BJ (cell line): Measurements from ENCODE around the gene C19orf18. TPM values are rescaled to one million over a fixed set of nuclear protein-coding genes. Genes with fewer than 3 reads are reported as not detected.

Experiments
- CTCF ChIA-PET: fragments of 350-600 bp; formaldehyde crosslinking; extraction: SDS; loops from one replicate; lab custom pipeline; 2021; ENCODE audit warnings: antibody characterized with exemption, inconsistent platforms; lab: Yijun Ruan, JAX
- POLR2A ChIA-PET: fragments of 300-600 bp; sonication (Branson Sonifier 250); formaldehyde crosslinking; extraction: SDS; loops from one replicate; lab custom pipeline; 2021; ENCODE audit warnings: antibody characterized with exemption; lab: Charles Lee
- DNase-seq: peaks from one replicate; pipeline ENCODE4 v3.0.0-alpha.2; 2011; ENCODE audit warnings: low read depth
- H3K27me3 ChIP-seq: 2 replicates; pipeline ENCODE4 v1.6.0; 2011; ENCODE audit warnings: low read length; ENCODE audit not compliant: control insufficient read depth, insufficient read depth
- H3K36me3 ChIP-seq: 2 replicates; pipeline ENCODE4 v1.5.1; 2011; ENCODE audit warnings: low read length; ENCODE audit not compliant: control insufficient read depth, insufficient read depth
- H3K4me3 ChIP-seq: 2 replicates; pipeline ENCODE4 v1.5.1; 2011; ENCODE audit warnings: low read depth, mild to moderate bottlenecking, control low read depth, low read length
- polyA plus RNA-seq: library from polyadenylated mRNA; depleted of rRNA; stranded (reverse); fragments of >200 nt; gene quantifications from 2 replicates; pipeline ENCODE4 v1.2.3, GENCODE V29; 2011
- TF ChIP-seq, protein P1 (sequence below): IDR thresholded peaks from 2 replicates; pipeline ENCODE4 v1.5.1; 2011; ENCODE audit warnings: low read depth, mild to moderate bottlenecking, control low read depth, inconsistent platforms, low read length, moderate library complexity; ENCODE audit not compliant: insufficient read depth

Gene C19orf18
- polyA plus RNA-seq, 1 experiment, result not detected

DNA sequence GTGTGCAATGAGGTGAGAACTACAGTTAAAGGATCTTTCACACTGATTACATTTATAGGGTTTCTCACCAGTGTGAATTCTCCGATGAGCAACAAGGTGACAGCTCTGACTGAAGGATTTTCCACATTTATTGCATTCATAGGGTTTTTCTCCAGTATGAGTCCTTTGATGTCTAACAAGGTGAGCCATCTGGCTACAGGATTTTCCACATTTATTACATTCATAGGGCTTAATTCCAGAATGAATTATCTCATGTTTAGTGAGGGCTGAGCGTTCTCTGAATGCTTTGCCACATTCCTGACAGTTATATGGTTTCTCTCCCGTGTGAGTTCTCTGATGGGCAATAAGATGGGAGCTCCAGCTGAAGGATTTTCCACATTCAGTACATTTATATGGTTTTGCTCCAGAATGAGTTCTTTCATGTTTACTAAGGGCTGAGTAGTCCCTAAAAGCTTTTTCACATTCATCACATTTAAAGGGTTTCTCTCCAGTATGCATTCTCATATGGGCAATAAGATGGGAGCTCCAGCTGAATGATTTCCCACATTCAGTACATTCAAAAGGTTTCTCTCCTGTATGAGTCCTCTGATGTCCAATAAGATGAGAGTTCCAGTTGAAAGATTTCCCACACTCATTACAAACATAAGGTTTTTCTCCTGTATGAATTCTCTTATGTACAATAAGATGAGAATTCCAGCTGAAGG, 4.4 kb upstream of the C19orf18 start:
- Histone ChIP-seq H3K27me3 (no peaks in the 10 kb centered on the region), H3K36me3 (peaks cover 16% of the 10 kb centered on the region), H3K4me3 (no peak overlapping the region)
- no peak for DNase-seq
- CTCF ChIA-PET, result no interaction called here
- POLR2A ChIA-PET, result no interaction called here
- TF ChIP-seq, protein P1, sequence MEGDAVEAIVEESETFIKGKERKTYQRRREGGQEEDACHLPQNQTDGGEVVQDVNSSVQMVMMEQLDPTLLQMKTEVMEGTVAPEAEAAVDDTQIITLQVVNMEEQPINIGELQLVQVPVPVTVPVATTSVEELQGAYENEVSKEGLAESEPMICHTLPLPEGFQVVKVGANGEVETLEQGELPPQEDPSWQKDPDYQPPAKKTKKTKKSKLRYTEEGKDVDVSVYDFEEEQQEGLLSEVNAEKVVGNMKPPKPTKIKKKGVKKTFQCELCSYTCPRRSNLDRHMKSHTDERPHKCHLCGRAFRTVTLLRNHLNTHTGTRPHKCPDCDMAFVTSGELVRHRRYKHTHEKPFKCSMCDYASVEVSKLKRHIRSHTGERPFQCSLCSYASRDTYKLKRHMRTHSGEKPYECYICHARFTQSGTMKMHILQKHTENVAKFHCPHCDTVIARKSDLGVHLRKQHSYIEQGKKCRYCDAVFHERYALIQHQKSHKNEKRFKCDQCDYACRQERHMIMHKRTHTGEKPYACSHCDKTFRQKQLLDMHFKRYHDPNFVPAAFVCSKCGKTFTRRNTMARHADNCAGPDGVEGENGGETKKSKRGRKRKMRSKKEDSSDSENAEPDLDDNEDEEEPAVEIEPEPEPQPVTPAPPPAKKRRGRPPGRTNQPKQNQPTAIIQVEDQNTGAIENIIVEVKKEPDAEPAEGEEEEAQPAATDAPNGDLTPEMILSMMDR, result no peak

DNA sequence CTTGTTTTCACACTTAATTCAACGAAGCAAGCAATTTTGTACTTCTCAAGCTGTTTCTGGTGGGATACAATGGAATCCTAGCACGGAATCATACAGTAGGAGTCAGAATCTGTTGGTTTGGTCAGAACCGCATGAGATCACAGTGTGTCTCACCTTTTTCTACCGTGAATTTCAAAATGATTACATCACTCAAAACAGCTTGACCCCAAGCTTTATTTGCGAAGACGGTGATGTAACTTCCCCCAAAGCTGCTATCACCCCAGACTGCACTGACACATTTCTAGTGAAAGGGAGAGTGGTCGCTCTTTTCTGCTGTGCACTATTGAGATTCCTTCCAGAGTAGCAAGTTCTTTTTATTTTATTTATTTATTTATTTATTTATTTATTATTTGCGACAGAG, 9.6 kb downstream of the C19orf18 start:
- POLR2A ChIA-PET, result no interaction called here
- no peak for DNase-seq
- Histone ChIP-seq H3K36me3 (no peaks in the 10 kb centered on the region), H3K27me3 (no peaks in the 10 kb centered on the region), H3K4me3 (no peak overlapping the region)
- TF ChIP-seq, protein P1, result no peak
- CTCF ChIA-PET, result no interaction called here

DNA sequence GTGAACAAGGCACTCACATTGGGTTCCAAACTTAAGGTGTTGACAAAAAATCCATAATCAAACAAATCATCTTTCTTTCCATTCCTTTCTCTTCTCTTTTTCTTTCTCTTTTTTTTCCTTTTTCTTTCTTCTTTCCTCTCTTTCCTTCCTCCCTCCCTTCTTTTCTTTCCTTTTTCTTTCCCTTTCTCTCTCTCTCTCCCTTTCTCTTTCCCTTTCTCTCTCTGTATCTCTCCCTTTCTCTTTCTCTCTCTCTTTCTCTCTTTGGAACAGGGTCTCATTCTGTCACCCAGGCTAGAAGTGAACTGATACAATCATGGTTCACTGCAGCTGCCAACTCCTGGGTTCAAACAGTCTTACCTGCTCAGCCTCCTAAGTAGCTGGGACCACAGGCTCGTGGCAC, 12.5 kb downstream of the C19orf18 start:
- DNase-seq, result no peak
- no peaks in the 10 kb centered on the region for H3K36me3 ChIP-seq
- no peaks in the 10 kb centered on the region for H3K27me3 ChIP-seq
- POLR2A ChIA-PET, result no interaction called here
- CTCF ChIA-PET, result no interaction called here
- H3K4me3 ChIP-seq, result no peak overlapping the region
- TF ChIP-seq, protein P1, result no peak

DNA sequence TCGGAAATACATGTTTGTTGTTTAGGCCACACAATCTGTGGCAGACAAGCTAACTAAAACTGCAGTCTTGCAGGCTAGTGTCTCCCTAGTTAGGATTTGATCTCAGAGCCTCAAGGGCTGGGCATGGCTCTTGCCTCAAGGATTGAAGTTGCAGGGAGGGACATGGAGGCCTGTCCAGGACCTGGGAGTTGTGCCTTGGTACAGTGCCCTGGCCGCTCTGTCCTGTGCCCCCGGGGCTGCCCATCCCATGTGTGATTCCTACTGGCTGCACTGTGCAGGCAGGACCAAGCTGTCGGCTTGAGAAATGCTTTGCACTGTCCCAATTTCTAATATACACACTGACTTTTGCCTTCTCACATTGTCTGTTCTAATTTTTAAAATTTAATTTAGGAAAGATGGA, 19.3 kb downstream of the C19orf18 start:
- no peaks in the 10 kb centered on the region for H3K27me3 ChIP-seq
- ChIA-PET CTCF (no interaction called here), POLR2A (no interaction called here)
- no peak overlapping the region for H3K4me3 ChIP-seq
- TF ChIP-seq, protein P1, result no peak
- DNase-seq, result no peak
- H3K36me3 ChIP-seq, result no peaks in the 10 kb centered on the region

DNA sequence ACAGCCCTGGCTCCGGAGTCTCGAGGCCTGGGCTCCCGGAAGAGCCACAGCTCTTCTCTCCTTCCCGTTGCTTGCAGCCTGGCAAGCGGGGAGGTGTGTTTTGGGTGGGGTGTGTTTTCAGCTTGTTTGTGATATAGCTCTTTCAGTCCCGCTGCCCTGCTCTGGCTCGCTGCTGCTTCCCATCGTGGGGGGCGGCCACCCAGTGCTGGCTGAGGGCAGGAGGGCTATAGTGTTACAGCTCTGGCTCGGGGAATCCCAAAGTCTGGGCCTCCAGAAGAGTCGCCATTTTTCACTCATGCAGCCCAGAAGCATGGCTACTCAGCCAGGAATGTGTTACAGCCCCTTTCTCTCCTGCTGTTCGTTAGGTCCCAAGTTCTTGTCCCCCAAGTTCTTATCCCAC, 24.6 kb downstream of the C19orf18 start:
- CTCF ChIA-PET, result no interaction called here

More for the DNA sequence above, 24.6 kb downstream of the C19orf18 start:
- Histone ChIP-seq H3K36me3 (no peaks in the 10 kb centered on the region), H3K4me3 (no peak overlapping the region), H3K27me3 (no peaks in the 10 kb centered on the region)
- POLR2A ChIA-PET, result no interaction called here
- DNase-seq, result no peak
- TF ChIP-seq, protein P1, result no peak
